GM19239 (cell line): ENCODE measurements around the gene TKFC.

Source experiments
- DNase-seq: peaks from one replicate; pipeline ENCODE4 v3.0.0; 2011; ENCODE audit warnings: low spot score; ENCODE audit not compliant: insufficient read length
- FAIRE-seq: peaks from 2 replicates; lab custom pipeline; 2011; peaks lifted over from hg19 to GRCh38; lab: Jason Lieb, UNC

TKFC gene

GRCh38 chr11:61343792-61344745 lies 11.0 kb downstream of the TKFC start:
- FAIRE-seq (no peak), DNase-seq (no peak)

- FAIRE-seq: no peak
- no peak for DNase-seq
Measured at GRCh38 chr11:61345170-61345610, 12.2 kb downstream of the TKFC start.

GRCh38 chr11:61345954-61346843 lies 13.2 kb downstream of the TKFC start:
- FAIRE-seq: no peak
- no peak for DNase-seq

- FAIRE-seq (no peak), DNase-seq (no peak)
Measured at GRCh38 chr11:61347916-61348461, 15.0 kb downstream of the TKFC start.

GRCh38 chr11:61349189-61349751 lies 16.2 kb downstream of the TKFC start:
- no peak for FAIRE-seq
- no peak for DNase-seq

- no peak for FAIRE-seq
- no peak for DNase-seq
Measured at GRCh38 chr11:61349916-61350315, 16.9 kb downstream of the TKFC start.

GRCh38 chr11:61350336-61350735 lies 17.3 kb downstream of the TKFC start:
- no peak for FAIRE-seq
- no peak for DNase-seq

- DNase-seq: no peak
- FAIRE-seq: no peak
Measured at GRCh38 chr11:61350803-61351202, 17.8 kb downstream of the TKFC start.

GRCh38 chr11:61352038-61352437 lies 19.0 kb downstream of the TKFC start:
- FAIRE-seq (no peak), DNase-seq (no peak)

GRCh38 chr11:61353131-61354067 lies 20.4 kb downstream of the TKFC start:
- DNase-seq (no peak), FAIRE-seq (peak; percentile 8)

- FAIRE-seq (no peak), DNase-seq (no peak)
Measured at GRCh38 chr11:61354208-61354607, 21.2 kb downstream of the TKFC start.

- no peak for FAIRE-seq
- DNase-seq: no peak
Measured at GRCh38 chr11:61356706-61357105, 23.7 kb downstream of the TKFC start.

- FAIRE-seq: peak; percentile 84
- no peak for DNase-seq
Measured at GRCh38 chr11:61357233-61357893, 24.3 kb downstream of the TKFC start.

- FAIRE-seq: peak; percentile 55
- DNase-seq: no peak
Measured at GRCh38 chr11:61357894-61358239, 24.8 kb downstream of the TKFC start.

- no peak for FAIRE-seq
Measured at GRCh38 chr11:61358566-61358965, 25.5 kb downstream of the TKFC start.

GRCh38 chr11:61359516-61359915 lies 26.5 kb downstream of the TKFC start:
- no peak for DNase-seq
- FAIRE-seq: no peak

More at GRCh38 chr11:61358566-61358965, 25.5 kb downstream of the TKFC start:
- no peak for DNase-seq

- DNase-seq (no peak), FAIRE-seq (no peak)
Measured at GRCh38 chr11:61361237-61361740, 28.3 kb downstream of the TKFC start.

- DNase-seq (peak; percentile 77), FAIRE-seq (peak; percentile 90)
Measured at GRCh38 chr11:61361741-61362541, 28.9 kb downstream of the TKFC start, which contains the start of the genes CYB561A3 and TMEM138. CYB561A3 (minus strand) TSS chr11:61361882; CDS start chr11:61356713, 5,169 bp downstream. TMEM138 (plus strand) TSS chr11:61362374; CDS start chr11:61364391, 2,017 bp downstream.
